HG03439 (cell line): ENCODE measurements around the gene SP1.
"Not testable (repeated sequence)": the region's sequence is repeated elsewhere in the genome, so short reads cannot be mapped to it uniquely, and the experiment has no call there.

ENCODE experiments used
- ATAC-seq: cut with Tn5 transposase; IDR thresholded peaks from one replicate; pipeline ENCODE4 v1.9.1; 2021; ENCODE audit warnings: mild to moderate bottlenecking, moderate library complexity; ENCODE audit not compliant: unreplicated experiment

Gene SP1

GRCh38 chr12:53444593-53445325 lies 64.8 kb downstream of the SP1 start:
- ATAC-seq, result not testable (repeated sequence)

DNA sequence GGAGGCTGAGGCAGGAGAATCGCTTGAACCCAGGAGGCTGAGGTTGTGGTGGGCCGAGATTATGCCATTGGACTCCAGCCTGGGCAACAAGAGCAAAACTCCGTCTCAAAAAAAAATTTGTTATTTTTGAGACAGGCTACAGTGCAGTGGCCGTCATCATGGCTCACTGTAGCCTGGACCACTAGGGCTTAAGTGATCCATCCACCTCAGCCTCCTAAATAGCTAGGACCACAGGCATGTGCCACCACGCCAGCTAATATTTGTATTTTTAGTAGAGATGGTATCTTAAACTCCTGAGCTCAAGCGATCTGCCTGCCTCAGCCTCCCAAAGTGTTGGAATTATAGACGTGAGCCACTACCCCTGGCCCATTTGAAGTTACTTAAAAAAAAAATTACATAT lies 71.0 kb downstream of the SP1 start:
- no peak for ATAC-seq

DNA sequence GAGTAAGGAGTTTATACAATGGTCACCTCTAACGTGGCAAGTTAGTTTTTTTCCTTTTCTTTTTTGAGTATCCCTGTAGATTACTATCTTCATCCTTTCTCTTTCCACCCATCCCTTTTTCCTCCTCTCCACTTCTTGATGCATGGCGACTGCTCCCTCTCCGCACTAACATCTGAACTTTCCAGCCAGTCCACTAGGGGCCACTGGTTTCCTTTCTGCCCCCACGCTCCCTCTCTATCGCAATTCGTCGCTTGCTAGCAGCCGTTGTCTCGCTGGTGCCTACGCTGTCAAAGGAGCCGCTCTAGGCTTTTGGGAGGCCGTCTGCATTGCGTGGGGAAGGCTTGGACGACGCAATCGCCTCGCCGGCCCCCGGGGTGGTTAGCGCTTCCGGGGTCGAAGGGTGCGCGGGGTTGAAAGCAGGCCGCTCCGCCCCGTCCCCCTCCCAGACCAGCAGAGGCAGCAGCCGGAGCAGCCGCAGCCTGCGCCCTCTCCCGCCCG lies 71.7 kb downstream of the SP1 start, which contains the start of gene PCBP2:
Gene PCBP2, plus strand, starts transcription at position 442 of the 498 bp plus-strand sequence. CDS start 2,699 bp downstream, outside the sequence.
- ATAC-seq, result peak; percentile 94

GRCh38 chr12:53452159-53453077 lies 72.4 kb downstream of the SP1 start:
- peak; percentile 29 for ATAC-seq

DNA sequence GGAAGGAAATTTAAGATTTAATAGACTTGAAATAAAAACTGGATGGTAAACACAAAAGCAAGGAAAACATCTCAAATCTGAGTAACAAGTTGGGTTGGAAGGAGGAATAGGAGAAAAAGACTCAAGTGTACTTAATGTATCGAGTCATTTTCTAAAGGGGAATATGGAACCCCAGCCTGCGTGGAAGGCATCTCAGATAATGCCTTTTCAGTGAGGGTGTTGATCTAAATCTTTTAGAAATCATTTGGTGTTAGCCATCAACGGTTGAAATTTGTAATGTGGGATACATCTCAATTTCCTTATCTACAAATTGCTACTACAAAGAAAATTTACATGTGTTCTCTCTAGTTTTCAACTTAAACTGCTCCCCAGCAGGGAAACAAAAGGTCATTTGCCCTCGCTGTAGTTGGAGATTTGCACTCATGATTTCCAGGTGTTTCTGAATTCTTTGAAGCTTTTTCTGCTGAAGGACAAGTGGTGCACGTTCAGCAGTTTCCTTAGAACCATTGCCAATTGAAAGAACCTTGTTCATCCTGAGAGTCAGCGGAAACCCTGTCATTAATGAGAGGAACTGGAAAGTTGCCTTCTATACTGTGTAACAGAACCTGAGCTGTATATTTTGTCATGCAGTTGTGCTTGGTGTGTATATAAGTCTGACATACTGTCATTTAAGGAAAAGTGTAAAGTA lies 74.1 kb downstream of the SP1 start:
- no peak for ATAC-seq

- no peak for ATAC-seq
These were observed 74.7 kb downstream of the SP1 start for GRCh38 chr12:53454707-53455106.

- no peak for ATAC-seq
These were observed 76.8 kb downstream of the SP1 start for GRCh38 chr12:53456654-53457366.

DNA sequence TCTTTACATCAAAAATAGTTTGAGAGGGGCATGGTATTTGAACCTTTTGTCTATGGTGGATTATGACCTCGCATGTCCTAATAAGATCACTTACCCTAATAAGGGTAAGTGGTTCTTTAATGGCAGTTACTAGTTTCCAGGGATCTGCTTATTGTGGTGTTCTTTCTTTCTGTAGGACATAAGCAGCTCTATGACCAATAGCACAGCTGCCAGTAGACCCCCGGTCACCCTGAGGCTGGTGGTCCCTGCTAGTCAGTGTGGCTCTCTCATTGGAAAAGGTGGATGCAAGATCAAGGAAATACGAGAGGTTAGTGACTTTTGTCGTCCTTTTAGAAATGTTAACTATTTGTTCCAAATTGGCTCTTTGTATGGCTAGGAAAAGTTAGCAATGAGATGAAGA lies 79.1 kb downstream of the SP1 start:
- ATAC-seq, result no peak

DNA sequence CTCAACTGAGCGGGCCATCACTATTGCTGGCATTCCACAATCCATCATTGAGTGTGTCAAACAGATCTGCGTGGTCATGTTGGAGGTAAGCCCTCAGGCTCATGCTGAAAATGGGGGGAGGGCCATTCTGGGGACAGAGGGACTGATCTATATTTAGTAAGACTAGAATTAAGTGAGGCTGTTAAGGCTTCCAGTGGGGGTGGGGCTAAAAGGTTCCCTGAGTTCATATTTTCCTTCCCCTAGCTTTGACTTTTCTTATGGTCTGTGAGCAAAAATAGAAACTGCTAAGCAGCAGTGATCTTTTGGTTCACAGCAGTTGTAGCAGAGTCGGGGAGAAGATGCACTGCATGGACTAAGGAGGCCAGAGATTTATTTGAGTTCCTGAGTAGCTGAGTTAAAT lies 81.1 kb downstream of the SP1 start:
- ATAC-seq, result no peak

- no peak for ATAC-seq
These were observed 81.6 kb downstream of the SP1 start for GRCh38 chr12:53461591-53461990.

DNA sequence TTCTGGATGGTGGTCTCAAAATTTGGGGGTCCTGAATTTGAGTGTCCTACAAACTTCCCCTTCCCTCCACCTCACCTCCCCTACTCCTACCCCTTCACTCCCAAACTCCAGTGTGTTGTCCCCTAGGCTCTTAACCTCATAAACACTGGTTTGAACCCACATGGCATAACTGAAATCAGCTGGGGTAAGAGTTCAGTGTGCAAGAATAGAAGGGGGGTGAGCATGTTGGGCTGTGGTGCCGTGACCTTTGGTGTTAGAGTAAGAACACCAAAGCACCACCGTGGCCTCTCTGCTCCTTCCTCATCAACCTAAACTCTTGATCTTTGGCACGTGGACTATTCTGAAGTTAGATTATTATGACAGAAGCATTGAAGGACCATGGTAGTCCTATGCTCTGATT lies 83.0 kb downstream of the SP1 start:
- ATAC-seq, result no peak

DNA sequence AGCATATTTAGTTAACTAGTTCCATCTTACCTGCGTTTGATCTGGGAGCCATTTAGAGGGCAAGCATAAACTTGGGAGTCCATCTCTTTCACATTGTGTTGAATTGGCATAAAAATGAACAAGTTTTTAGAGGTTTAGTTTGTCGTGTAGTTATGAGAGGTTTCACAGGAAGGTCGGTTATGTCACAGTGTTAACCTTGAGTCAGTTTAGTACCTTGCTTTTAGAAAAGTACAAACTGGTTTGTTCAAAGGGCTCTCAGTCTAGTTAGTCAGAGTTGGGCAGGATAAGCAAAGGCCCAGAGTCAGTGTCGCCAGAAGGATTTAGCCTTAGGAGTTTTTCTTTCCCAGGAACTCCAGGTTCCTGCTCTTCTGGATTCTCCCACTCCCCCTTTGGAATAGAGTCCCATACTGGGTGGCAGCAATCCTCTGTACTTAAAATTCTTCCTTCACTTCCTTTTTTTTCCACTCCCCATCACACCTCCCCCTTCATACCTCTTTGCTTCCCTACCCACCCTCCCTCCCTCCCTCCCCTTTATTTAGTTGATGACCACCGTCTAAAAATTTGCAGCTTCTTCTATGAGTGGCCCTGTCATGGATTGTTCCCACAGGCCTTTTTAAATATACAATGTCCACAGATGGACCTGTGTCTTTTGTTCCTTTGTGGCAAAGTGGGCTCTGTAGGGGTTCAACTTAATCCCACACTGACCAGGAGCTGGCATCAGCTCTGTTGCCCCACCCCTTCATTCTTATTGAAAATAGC lies 84.0 kb downstream of the SP1 start:
- ATAC-seq, result no peak

- no peak for ATAC-seq
These were observed 84.9 kb downstream of the SP1 start for GRCh38 chr12:53464685-53465418.

DNA sequence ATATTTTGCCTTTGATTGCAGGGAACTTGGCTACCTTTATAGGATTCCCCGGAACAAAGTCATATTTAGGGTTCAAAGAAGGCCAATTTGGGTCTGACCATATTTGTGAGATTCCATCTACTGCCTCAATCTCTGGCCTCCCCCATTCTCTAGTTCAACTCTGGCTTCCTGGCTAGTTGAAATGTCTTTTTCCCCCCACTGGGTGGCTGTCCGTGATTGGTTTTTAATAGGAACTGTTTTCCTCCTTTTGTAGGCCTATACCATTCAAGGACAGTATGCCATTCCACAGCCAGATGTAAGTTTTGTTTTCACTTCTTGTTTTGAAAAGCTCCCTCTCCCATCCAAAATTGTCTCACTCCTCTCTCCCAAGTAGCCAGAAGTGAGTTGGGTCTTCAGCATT lies 85.7 kb downstream of the SP1 start:
- ATAC-seq, result no peak
